Measurements from ENCODE around the gene NINJ2. TPM values are rescaled to one million over a fixed set of nuclear protein-coding genes. Genes with fewer than 3 reads are reported as not detected.

NINJ2 gene
- polyA plus RNA-seq, 1 of the 3 experiments (the other 2 are of a cell fraction), result 0.07 TPM

- no peak for DNase-seq
- ChIA-PET POLR2A (no interaction called here), CTCF (interaction anchor here (1.3 kb wide), 1 partner anchor 187 kb away, joined by 3 read pairs; no protein-coding TSS in a partner anchor)
- no peaks in the 10 kb centered on the region for H3K36me3 ChIP-seq (replicated peaks in 1 of 2; ENCODE audit: control insufficient read depth in 1 of 2, insufficient read depth in 2 of 2, low read length in 1 of 2)
- peaks cover 0 to 4% of the 10 kb centered on the region in 2 experiments; a peak in 2 of 4 replicates for H3K4me1 ChIP-seq (ENCODE audit: control insufficient read depth in 1 of 2, insufficient read depth in 2 of 2, low read depth in 1 of 2, low read length in 1 of 2)
- H3K79me2 ChIP-seq (ENCODE audit: insufficient read depth), result no peaks in the 10 kb centered on the region
- H3K9me2 ChIP-seq, result no peaks in the 10 kb centered on the region
- H3K27me3 ChIP-seq (ENCODE audit: insufficient read depth), result no peaks in the 10 kb centered on the region
- H3K27ac ChIP-seq (ENCODE audit: low read depth in 2 of 2, low read length in 1 of 2), result no peak overlapping the region
- H3F3A ChIP-seq (replicated peaks; ENCODE audit: insufficient read depth), result peaks cover 8% of the 10 kb centered on the region
- H3K9ac ChIP-seq, result no peak overlapping the region
- WGBS (ENCODE audit: low lambda C conversion rate), result 91% methylated on average over 13 of the region's 13 CpGs
- no peak overlapping the region for H2AFZ ChIP-seq (ENCODE audit: low read depth)
- no peak for TF ChIP-seq FOXM1 (IDR thresholded peaks at IDR 0.05; ENCODE audit: low read depth)
- no peak for TF ChIP-seq RAD21 (IDR thresholded peaks at IDR 0.05; ENCODE audit: low read length)
- H3K9me3 ChIP-seq, result no peaks in the 10 kb centered on the region
- H4K20me1 ChIP-seq (ENCODE audit: insufficient read depth), result no peaks in the 10 kb centered on the region
- H3K4me2 ChIP-seq, result no peak overlapping the region
- no peak overlapping the region for H3K4me3 ChIP-seq (ENCODE audit: low read depth in 2 of 2, low read length in 1 of 2)
Observed at GRCh38 chr12:627863-628741, 35.1 kb downstream of the NINJ2 start.

- no peak overlapping the region for H3K4me3 ChIP-seq (ENCODE audit: low read depth in 2 of 2, low read length in 1 of 2)
- H4K20me1 ChIP-seq (ENCODE audit: insufficient read depth), result no peaks in the 10 kb centered on the region
- POLR2A ChIA-PET, result no interaction called here
- no peak overlapping the region for H3K4me2 ChIP-seq
- no peak for TF ChIP-seq EP300 (IDR thresholded peaks at IDR 0.05; ENCODE audit: borderline replicate concordance in 1 of 2, low read depth in 1 of 2, low read length in 1 of 2)
- no peak for TF ChIP-seq NRF1 (IDR thresholded peaks at IDR 0.05; ENCODE audit: low read depth, low read length)
- TF ChIP-seq USF1 (IDR thresholded peaks at IDR 0.05; ENCODE audit: borderline replicate concordance, low read depth), result no peak
- TF ChIP-seq RXRA (IDR thresholded peaks at IDR 0.05; ENCODE audit: borderline replicate concordance, low read depth), result no peak
- no peak for TF ChIP-seq REST (IDR thresholded peaks at IDR 0.05; ENCODE audit: low read depth, low read length)
- no peak for TF ChIP-seq JUND (IDR thresholded peaks at IDR 0.05)
- TF ChIP-seq RAD21 (IDR thresholded peaks at IDR 0.05; ENCODE audit: low read length), result no peak
- no peak for TF ChIP-seq MEF2A (IDR thresholded peaks at IDR 0.05; ENCODE audit: borderline replicate concordance, low read depth)
- TF ChIP-seq GABPA (IDR thresholded peaks at IDR 0.05; ENCODE audit: low read depth), result no peak
- TF ChIP-seq ZBTB33 (IDR thresholded peaks at IDR 0.05; ENCODE audit: borderline replicate concordance, low read depth), result no peak
- TF ChIP-seq SIN3A (IDR thresholded peaks at IDR 0.05; ENCODE audit: borderline replicate concordance, low read depth, low read length), result no peak
- TF ChIP-seq, protein P1, sequence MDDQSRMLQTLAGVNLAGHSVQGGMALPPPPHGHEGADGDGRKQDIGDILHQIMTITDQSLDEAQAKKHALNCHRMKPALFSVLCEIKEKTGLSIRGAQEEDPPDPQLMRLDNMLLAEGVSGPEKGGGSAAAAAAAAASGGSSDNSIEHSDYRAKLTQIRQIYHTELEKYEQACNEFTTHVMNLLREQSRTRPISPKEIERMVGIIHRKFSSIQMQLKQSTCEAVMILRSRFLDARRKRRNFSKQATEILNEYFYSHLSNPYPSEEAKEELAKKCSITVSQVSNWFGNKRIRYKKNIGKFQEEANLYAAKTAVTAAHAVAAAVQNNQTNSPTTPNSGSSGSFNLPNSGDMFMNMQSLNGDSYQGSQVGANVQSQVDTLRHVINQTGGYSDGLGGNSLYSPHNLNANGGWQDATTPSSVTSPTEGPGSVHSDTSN (IDR thresholded peaks at IDR 0.05), result no peak
- TF ChIP-seq, protein P2, sequence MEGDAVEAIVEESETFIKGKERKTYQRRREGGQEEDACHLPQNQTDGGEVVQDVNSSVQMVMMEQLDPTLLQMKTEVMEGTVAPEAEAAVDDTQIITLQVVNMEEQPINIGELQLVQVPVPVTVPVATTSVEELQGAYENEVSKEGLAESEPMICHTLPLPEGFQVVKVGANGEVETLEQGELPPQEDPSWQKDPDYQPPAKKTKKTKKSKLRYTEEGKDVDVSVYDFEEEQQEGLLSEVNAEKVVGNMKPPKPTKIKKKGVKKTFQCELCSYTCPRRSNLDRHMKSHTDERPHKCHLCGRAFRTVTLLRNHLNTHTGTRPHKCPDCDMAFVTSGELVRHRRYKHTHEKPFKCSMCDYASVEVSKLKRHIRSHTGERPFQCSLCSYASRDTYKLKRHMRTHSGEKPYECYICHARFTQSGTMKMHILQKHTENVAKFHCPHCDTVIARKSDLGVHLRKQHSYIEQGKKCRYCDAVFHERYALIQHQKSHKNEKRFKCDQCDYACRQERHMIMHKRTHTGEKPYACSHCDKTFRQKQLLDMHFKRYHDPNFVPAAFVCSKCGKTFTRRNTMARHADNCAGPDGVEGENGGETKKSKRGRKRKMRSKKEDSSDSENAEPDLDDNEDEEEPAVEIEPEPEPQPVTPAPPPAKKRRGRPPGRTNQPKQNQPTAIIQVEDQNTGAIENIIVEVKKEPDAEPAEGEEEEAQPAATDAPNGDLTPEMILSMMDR (IDR thresholded peaks at IDR 0.05), result no peak
- TF ChIP-seq FOXM1 (IDR thresholded peaks at IDR 0.05; ENCODE audit: low read depth), result no peak
- no peak for TF ChIP-seq SMC3 (IDR thresholded peaks at IDR 0.05; ENCODE audit: low read depth, low read length)
- CTCF ChIA-PET, result interaction anchor here (1.3 to 1.4 kb wide), 2 partner anchors 100 to 187 kb away, joined by 3 read pairs; no protein-coding TSS in a partner anchor
- H3K9me2 ChIP-seq, result no peaks in the 10 kb centered on the region
- H3K9me3 ChIP-seq, result no peaks in the 10 kb centered on the region
- H3K4me1 ChIP-seq (ENCODE audit: control insufficient read depth in 1 of 2, insufficient read depth in 2 of 2, low read depth in 1 of 2, low read length in 1 of 2), result peaks cover 0 to 1% of the 10 kb centered on the region in 2 experiments; a peak in 2 of 4 replicates
- WGBS (ENCODE audit: low lambda C conversion rate), result 77% methylated on average over 4 of the region's 4 CpGs
- H3K9ac ChIP-seq, result no peak overlapping the region
- no peaks in the 10 kb centered on the region for H3K36me3 ChIP-seq (replicated peaks in 1 of 2; ENCODE audit: control insufficient read depth in 1 of 2, insufficient read depth in 2 of 2, low read length in 1 of 2)
- peaks cover 7% of the 10 kb centered on the region for H3F3A ChIP-seq (replicated peaks; ENCODE audit: insufficient read depth)
- H3K27me3 ChIP-seq (ENCODE audit: insufficient read depth), result no peaks in the 10 kb centered on the region
- no peak overlapping the region for H3K27ac ChIP-seq (ENCODE audit: low read depth in 2 of 2, low read length in 1 of 2)
- H2AFZ ChIP-seq (ENCODE audit: low read depth), result no peak overlapping the region
- DNase-seq, result no peak
- H3K79me2 ChIP-seq (ENCODE audit: insufficient read depth), result no peaks in the 10 kb centered on the region
Observed at GRCh38 chr12:627285-627684, 36.0 kb downstream of the NINJ2 start.
